Gastrocnemius medialis (tissue), 4 donors: ENCODE results near the gene GRIN1. TPM values are rescaled to one million over a fixed set of nuclear protein-coding genes. Genes with fewer than 3 reads are reported as not detected.

Source experiments
- ATAC-seq, 2 donors: fragments of 150-250 bp; one replicate each; pipeline ENCODE4 v1.9.1; 2016
- DNase-seq, 2 donors: peaks; one replicate each; pipeline ENCODE4 v3.0.0-alpha.2; 2019
- H3K27ac ChIP-seq, 4 donors: fragments of 200-600 bp; sonication (generic); 1 replicate in 1 of 4; 2 replicates in 3 of 4; pipeline ENCODE4 v1.5.1; 2016 to 2018; ENCODE audit warnings: mild to moderate bottlenecking in 2 of 4, moderate library complexity in 1 of 4
- H3K27me3 ChIP-seq, 3 donors: fragments of 200-600 bp; sonication (generic) in 2 of 3; 1 replicate in 1 of 3; 2 replicates in 2 of 3; pipeline versions ENCODE4 v1.5.1 to v1.6.0; 2016 to 2019; ENCODE audit warnings: mild to moderate bottlenecking in 1 of 3, moderate library complexity in 1 of 3
- H3K36me3 ChIP-seq, 2 donors: fragments of 200-600 bp; sonication (generic) in 1 of 2; one replicate each; pipeline ENCODE4 v1.5.1; 2017 to 2018
- H3K4me1 ChIP-seq, 2 donors: fragments of 200-600 bp; sonication (generic) in 1 of 2; one replicate each; pipeline ENCODE4 v1.5.1; 2016 to 2017; ENCODE audit warnings: mild to moderate bottlenecking in 2 of 2
- H3K4me3 ChIP-seq, 4 donors: fragments of 200-600 bp; sonication (generic) in 3 of 4; 1 replicate in 1 of 4; 2 replicates in 3 of 4; pipeline ENCODE4 v1.5.1; 2016 to 2019; ENCODE audit warnings: mild to moderate bottlenecking in 2 of 4
- H3K9me3 ChIP-seq, 3 donors: fragments of 200-600 bp; sonication (generic) in 2 of 3; 1 replicate in 1 of 3; 2 replicates in 2 of 3; pipeline ENCODE4 v1.5.1; 2016 to 2019
- CTCF ChIP-seq, 5 experiments: fragments of 450-650 bp in 3 of 5; fragments of 200-600 bp in 2 of 5; sonication (generic) in 2 of 5; IDR thresholded peaks in 4 of 5; conservative IDR thresholded peaks in 1 of 5; 1 replicate in 4 of 5; 2 replicates in 1 of 5; pipeline ENCODE4 v1.5.1; 2016 to 2019; ENCODE audit warnings: antibody characterized with exemption in 5 of 5, mild to moderate bottlenecking in 3 of 5, moderate library complexity in 3 of 5
- POLR2A ChIP-seq, 2 donors: fragments of 450-650 bp; IDR thresholded peaks; one replicate each; pipeline ENCODE4 v1.6.1; 2017; ENCODE audit warnings: antibody characterized with exemption in 2 of 2, mild to moderate bottlenecking in 2 of 2, moderate library complexity in 2 of 2
- in situ Hi-C, 4 donors: fragments of 200-750 bp; cut with MboI; loops; one replicate each; pipeline versions ENCODE4 v1.15.0 to v1.8.0; 2017; ENCODE audit warnings: low sequenced_read_pairs in 4 of 4
- intact Hi-C: fragments of 100-400 bp; cut with DNase I; formaldehyde crosslinking; loops from one replicate; pipeline ENCODE4 v1.15.1; 2023; ENCODE audit warnings: low total_unique reads
- total RNA-seq, 4 donors: library from RNA; depleted of rRNA; stranded (reverse); fragments of >200 nt; gene quantifications; one replicate each; pipeline versions ENCODE4 v1.1.0 to v1.2.3, GENCODE V29; 2016

The GRIN1 gene
- total RNA-seq, 4 donors from 2014 or later: not detected

DNA sequence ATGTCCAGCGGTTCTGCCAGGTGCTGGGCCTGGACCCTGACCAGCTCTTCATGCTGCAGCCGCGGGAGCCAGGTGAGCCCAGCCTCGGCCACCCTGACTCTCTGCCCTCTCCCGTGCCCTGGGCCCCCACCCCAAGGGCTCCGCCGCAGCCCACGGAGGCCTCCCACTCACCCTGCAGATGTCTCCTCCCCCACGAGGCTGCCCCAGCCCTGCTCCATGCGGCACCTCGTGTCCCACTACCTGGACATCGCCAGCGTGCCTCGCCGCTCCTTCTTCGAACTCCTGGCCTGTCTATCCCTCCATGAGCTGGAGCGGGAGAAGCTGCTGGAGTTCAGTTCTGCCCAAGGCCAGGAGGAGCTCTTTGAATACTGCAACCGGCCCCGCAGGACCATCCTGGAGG lies 75.7 kb downstream of the GRIN1 start:
- in situ Hi-C loops: loop anchor here in 1 of 4 donors (10.0 kb wide), 1 partner anchor 90 kb away; no protein-coding TSS in a partner anchor
- no peak for TF ChIP-seq POLR2A (IDR thresholded peaks at IDR 0.05)
- TF ChIP-seq CTCF (IDR thresholded peaks at IDR 0.05 in 4 of 5, conservative IDR thresholded peaks at IDR 0.05 in 1 of 5): no peak
- DNase-seq (no peak), ATAC-seq (no peak)
- H3K4me3 ChIP-seq: no peak overlapping the region
- no peaks in the 10 kb centered on the region for H3K36me3 ChIP-seq
- H3K27me3 ChIP-seq: no peaks in the 10 kb centered on the region
- no peaks in the 10 kb centered on the region for H3K9me3 ChIP-seq
- no peak overlapping the region for H3K27ac ChIP-seq
- intact Hi-C loops: no loop called here
- H3K4me1 ChIP-seq: peaks cover 9 to 12% of the 10 kb centered on the region in 2 donors

DNA sequence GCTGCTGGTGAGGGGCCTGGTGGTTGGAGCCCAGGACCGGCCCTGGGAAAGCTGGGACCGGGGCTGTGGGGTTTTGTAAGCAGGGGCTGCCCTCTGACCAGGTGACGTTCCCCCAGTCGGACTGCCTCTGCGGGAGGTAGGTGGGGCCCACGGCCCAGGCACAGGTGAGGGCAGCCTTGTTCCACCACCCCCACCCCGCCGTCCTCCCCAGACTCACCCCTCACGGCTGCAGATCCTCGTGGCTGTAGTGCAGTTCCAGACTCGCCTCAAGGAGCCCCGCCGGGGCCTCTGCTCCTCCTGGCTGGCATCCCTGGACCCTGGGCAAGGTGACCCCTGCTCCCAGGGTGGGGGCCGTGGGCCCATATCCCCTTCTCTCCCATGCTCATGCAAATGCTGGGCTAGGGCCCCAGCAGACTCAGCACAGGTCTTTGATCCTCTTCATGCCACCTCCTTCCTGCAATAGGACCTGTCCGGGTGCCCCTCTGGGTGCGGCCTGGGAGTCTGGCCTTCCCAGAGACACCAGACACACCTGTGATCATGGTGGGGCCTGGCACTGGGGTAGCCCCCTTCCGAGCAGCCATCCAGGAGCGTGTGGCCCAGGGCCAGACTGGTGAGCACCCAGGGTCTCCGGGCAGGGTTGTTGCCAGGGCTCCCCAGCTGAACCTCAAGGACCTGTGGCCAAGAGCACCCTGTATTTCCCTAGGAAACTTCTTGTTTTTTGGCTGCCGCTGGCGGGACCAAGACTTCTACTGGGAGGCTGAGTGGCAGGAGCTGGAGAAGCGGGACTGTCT lies 76.4 kb downstream of the GRIN1 start:
- H3K27me3 ChIP-seq: no peaks in the 10 kb centered on the region
- no peak for ATAC-seq
- H3K27ac ChIP-seq: no peak overlapping the region
- H3K9me3 ChIP-seq: no peaks in the 10 kb centered on the region
- peaks cover 9 to 12% of the 10 kb centered on the region in 2 donors for H3K4me1 ChIP-seq
- intact Hi-C loops: no loop called here
- TF ChIP-seq CTCF (IDR thresholded peaks at IDR 0.05 in 4 of 5, conservative IDR thresholded peaks at IDR 0.05 in 1 of 5): no peak
- TF ChIP-seq POLR2A (IDR thresholded peaks at IDR 0.05): no peak
- no peaks in the 10 kb centered on the region for H3K36me3 ChIP-seq
- in situ Hi-C loops: loop anchor here in 1 of 4 donors (10.0 kb wide), 1 partner anchor 91 kb away; no protein-coding TSS in a partner anchor
- no peak overlapping the region for H3K4me3 ChIP-seq
- DNase-seq: no peak

GRCh38 chr9:137216188-137216965 lies 77.4 kb downstream of the GRIN1 start:
- DNase-seq (no peak), ATAC-seq (no peak)
- no peaks in the 10 kb centered on the region for H3K36me3 ChIP-seq
- TF ChIP-seq CTCF (IDR thresholded peaks at IDR 0.05 in 4 of 5, conservative IDR thresholded peaks at IDR 0.05 in 1 of 5): no peak
- no peak for TF ChIP-seq POLR2A (IDR thresholded peaks at IDR 0.05)
- in situ Hi-C loops: loop anchor here in 1 of 4 donors (10.0 kb wide), 1 partner anchor 92 kb away; no protein-coding TSS in a partner anchor
- H3K27me3 ChIP-seq: no peaks in the 10 kb centered on the region
- intact Hi-C loops: no loop called here
- H3K27ac ChIP-seq: no peak overlapping the region
- no peaks in the 10 kb centered on the region for H3K9me3 ChIP-seq
- H3K4me1 ChIP-seq: peaks cover 9 to 14% of the 10 kb centered on the region in 2 donors
- H3K4me3 ChIP-seq: no peak overlapping the region

- H3K27ac ChIP-seq: peak overlapping the region; percentile 14 to 56 (median 34)
- no peaks in the 10 kb centered on the region for H3K36me3 ChIP-seq
- intact Hi-C loops (no loop called here), in situ Hi-C loops (loop anchor here in 1 of 4 donors (10.0 kb wide), 1 partner anchor 93 kb away; no protein-coding TSS in a partner anchor)
- H3K4me1 ChIP-seq: peaks cover 9 to 21% of the 10 kb centered on the region in 2 donors
- H3K27me3 ChIP-seq: no peaks in the 10 kb centered on the region
- H3K4me3 ChIP-seq: peak overlapping the region; percentile 39 to 47 (median 41)
- DNase-seq (peak in 1 of 2 donors; percentile 47), ATAC-seq (peak; percentile 35 to 56)
- TF ChIP-seq CTCF (IDR thresholded peaks at IDR 0.05 in 4 of 5, conservative IDR thresholded peaks at IDR 0.05 in 1 of 5) (no peak), POLR2A (IDR thresholded peaks at IDR 0.05) (no peak)
- H3K9me3 ChIP-seq: no peaks in the 10 kb centered on the region
These were observed 78.6 kb downstream of the GRIN1 start for GRCh38 chr9:137217276-137218211.
